ENCODE measurements around the gene LZTR1.

The LZTR1 gene

DNA sequence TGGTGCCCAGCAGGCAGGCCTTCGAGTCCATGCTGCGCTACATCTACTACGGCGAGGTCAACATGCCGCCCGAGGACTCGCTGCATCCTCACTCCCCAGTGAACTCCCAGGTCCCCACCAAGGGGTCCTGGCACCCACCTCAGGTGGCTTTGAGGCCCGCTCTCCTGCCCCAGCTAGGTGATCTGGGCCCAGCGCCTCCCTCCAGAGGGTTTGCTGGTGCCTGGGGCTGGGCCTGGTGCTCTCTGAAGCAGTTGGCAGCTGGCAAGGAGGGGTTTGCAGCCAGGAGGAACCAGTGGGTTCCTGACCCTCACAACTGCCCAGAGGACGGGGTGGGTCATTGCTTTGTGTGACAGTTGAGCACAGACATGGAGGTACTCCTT is 13.9 kb downstream of the LZTR1 start:
- H3K27ac ChIP-seq (ENCODE audit: low read depth, low read length): no peak overlapping the region
- H3K14ac ChIP-seq (ENCODE audit: low read length): no peak overlapping the region
- WGBS (ENCODE audit: extremely low coverage, insufficient coverage, insufficient read length): no CpG with 5 or more reads among the region's 10 CpGs
- no peak overlapping the region for H3K4ac ChIP-seq (ENCODE audit: low read depth, low read length)
- H3K4me1 ChIP-seq (ENCODE audit: control insufficient read depth in 1 of 2, insufficient read depth in 2 of 2, low read length in 2 of 2): peaks cover 6 to 12% of the 10 kb centered on the region in 2 experiments
- no peak overlapping the region for H2BK120ac ChIP-seq (ENCODE audit: insufficient read depth, low read length, poor library complexity)
- peaks cover 81 to 85% of the 10 kb centered on the region in 2 experiments for H3K36me3 ChIP-seq (ENCODE audit: control insufficient read depth in 1 of 2, insufficient read depth in 2 of 2, low read length in 2 of 2)
- no peak overlapping the region for H3K4me2 ChIP-seq (ENCODE audit: low read length)
- no peak overlapping the region for H4K91ac ChIP-seq (ENCODE audit: low read depth, low read length)
- H3K79me2 ChIP-seq (ENCODE audit: control insufficient read depth, insufficient read depth, low read length, poor library complexity): peaks cover 2% of the 10 kb centered on the region
- no peaks in the 10 kb centered on the region for H3K27me3 ChIP-seq (ENCODE audit: insufficient read depth, low read length)
- no peak overlapping the region for H3K23ac ChIP-seq (ENCODE audit: low read length)
- H3K9ac ChIP-seq (ENCODE audit: low read length): no peak overlapping the region
- H2BK12ac ChIP-seq (ENCODE audit: low read length): no peak overlapping the region
- H2BK5ac ChIP-seq (ENCODE audit: low read depth, low read length, poor library complexity): no peak overlapping the region
- DNase-seq: no peak
- H2AFZ ChIP-seq (ENCODE audit: insufficient read depth, low read length, poor library complexity): no peak overlapping the region
- no peak overlapping the region for H3K4me3 ChIP-seq (ENCODE audit: low read depth, low read length)
- H4K8ac ChIP-seq (ENCODE audit: low read depth, low read length): no peak overlapping the region
- no peak overlapping the region for H4K12ac ChIP-seq (ENCODE audit: low read depth, low read length)
- no peak overlapping the region for H3K18ac ChIP-seq (ENCODE audit: low read length)
- no peak overlapping the region for H2AK5ac ChIP-seq (ENCODE audit: low read length)
- H3K9me3 ChIP-seq (ENCODE audit: insufficient read depth, low read depth, low read length): peaks cover 2% of the 10 kb centered on the region
- H3K79me1 ChIP-seq (ENCODE audit: low read length): peaks cover under 1% of the 10 kb centered on the region

DNA sequence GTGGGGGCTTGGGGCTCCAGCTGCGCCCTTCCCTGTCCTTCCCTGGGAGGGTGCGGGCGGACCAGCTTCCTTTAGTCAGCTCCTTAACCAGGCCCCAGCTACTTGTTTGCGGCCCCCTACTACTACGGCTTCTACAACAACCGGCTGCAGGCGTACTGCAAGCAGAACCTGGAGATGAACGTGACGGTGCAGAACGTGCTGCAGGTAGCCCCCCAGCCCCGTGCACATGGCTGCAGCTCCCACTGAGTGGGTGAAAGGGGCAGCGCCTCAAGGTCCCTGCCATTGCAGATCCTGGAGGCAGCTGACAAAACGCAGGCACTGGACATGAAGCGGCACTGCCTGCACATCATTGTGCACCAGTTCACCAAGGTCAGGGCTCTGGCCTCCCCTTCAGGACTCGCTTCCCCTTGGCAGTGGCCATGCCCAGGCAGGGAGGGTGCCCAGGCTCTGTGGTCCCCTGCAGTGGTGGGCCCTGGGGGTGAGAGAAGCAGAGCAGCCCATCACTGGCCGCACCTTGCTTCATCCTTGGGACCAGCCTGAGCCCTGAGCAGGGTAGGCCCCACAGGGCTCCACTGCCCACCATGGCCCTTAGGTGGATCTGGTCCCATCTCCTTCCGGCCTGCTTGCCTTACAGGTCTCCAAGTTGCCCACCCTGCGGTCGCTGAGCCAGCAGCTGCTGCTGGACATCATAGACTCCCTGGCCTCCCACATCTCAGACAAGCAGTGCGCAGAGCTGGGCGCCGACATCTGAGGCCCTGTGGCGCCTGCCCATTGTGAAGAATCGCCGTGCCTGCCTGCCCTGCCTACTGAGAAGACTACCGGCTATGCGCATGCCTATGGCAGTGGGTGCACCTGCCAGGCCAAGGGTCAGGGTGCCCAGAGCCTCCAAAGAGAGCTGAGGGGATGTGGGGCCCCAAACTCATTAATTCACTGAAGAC is 14.8 kb downstream of the LZTR1 start:
- peaks cover 73 to 77% of the 10 kb centered on the region in 2 experiments for H3K36me3 ChIP-seq (ENCODE audit: control insufficient read depth in 1 of 2, insufficient read depth in 2 of 2, low read length in 2 of 2)
- no peak overlapping the region for H3K18ac ChIP-seq (ENCODE audit: low read length)
- no peak overlapping the region for H3K23ac ChIP-seq (ENCODE audit: low read length)
- H2BK12ac ChIP-seq (ENCODE audit: low read length): no peak overlapping the region
- H3K4me1 ChIP-seq (ENCODE audit: control insufficient read depth in 1 of 2, insufficient read depth in 2 of 2, low read length in 2 of 2): peaks cover 9 to 16% of the 10 kb centered on the region in 2 experiments
- H2BK120ac ChIP-seq (ENCODE audit: insufficient read depth, low read length, poor library complexity): no peak overlapping the region
- no peak overlapping the region for H3K14ac ChIP-seq (ENCODE audit: low read length)
- no peak overlapping the region for H4K91ac ChIP-seq (ENCODE audit: low read depth, low read length)
- no peak overlapping the region for H3K27ac ChIP-seq (ENCODE audit: low read depth, low read length)
- DNase-seq: no peak
- peaks cover 8% of the 10 kb centered on the region for H3K79me1 ChIP-seq (ENCODE audit: low read length)
- H4K8ac ChIP-seq (ENCODE audit: low read depth, low read length): no peak overlapping the region
- H4K12ac ChIP-seq (ENCODE audit: low read depth, low read length): no peak overlapping the region
- peaks cover 2% of the 10 kb centered on the region for H3K9me3 ChIP-seq (ENCODE audit: insufficient read depth, low read depth, low read length)
- H2BK5ac ChIP-seq (ENCODE audit: low read depth, low read length, poor library complexity): no peak overlapping the region
- H3K4ac ChIP-seq (ENCODE audit: low read depth, low read length): no peak overlapping the region
- peaks cover 9% of the 10 kb centered on the region for H3K79me2 ChIP-seq (ENCODE audit: control insufficient read depth, insufficient read depth, low read length, poor library complexity)
- no peak overlapping the region for H2AK5ac ChIP-seq (ENCODE audit: low read length)
- H3K27me3 ChIP-seq (ENCODE audit: insufficient read depth, low read length): no peaks in the 10 kb centered on the region
- H2AFZ ChIP-seq (ENCODE audit: insufficient read depth, low read length, poor library complexity): no peak overlapping the region
- no peak overlapping the region for H3K4me2 ChIP-seq (ENCODE audit: low read length)
- no peak overlapping the region for H3K9ac ChIP-seq (ENCODE audit: low read length)
- H3K4me3 ChIP-seq (ENCODE audit: low read depth, low read length): no peak overlapping the region
- no CpG with 5 or more reads among the region's 27 CpGs for WGBS (ENCODE audit: extremely low coverage, insufficient coverage, insufficient read length)

DNA sequence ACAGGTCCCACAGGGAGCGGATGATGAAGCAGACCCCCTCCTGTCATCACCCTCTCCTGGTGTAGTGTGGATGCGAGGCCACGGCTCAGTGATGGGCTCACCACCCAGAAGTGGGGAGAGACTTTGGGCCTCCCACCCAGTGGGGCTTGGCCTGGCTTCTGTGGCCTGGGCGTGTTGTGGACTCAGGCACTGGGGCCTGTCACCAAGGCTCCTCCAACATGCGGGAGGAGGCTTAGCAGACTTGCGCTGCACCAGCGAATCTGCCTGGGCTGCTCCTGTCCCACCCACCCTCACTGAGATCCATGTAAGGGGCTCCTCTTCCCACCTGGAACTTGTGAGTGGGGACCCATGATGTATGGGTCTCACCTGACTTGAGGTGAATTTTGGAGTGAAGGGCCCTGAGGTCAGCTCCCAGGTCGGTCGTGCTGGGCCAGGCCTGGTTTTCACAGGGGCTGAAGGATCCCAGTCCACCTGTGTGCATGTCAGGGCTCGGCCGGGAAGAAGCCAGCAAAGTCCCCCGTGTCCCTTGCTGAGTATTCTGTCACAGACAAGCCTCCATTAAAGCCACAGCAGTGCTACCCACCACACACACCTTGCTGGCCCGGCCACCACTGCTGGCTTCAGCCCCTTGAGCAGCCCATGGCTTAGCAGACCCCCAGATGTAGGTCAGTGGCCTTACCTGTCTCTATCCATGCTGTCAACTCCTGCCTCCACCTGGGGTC is 15.6 kb downstream of the LZTR1 start:
- no peak overlapping the region for H3K14ac ChIP-seq (ENCODE audit: low read length)
- H2BK12ac ChIP-seq (ENCODE audit: low read length): no peak overlapping the region

DNA sequence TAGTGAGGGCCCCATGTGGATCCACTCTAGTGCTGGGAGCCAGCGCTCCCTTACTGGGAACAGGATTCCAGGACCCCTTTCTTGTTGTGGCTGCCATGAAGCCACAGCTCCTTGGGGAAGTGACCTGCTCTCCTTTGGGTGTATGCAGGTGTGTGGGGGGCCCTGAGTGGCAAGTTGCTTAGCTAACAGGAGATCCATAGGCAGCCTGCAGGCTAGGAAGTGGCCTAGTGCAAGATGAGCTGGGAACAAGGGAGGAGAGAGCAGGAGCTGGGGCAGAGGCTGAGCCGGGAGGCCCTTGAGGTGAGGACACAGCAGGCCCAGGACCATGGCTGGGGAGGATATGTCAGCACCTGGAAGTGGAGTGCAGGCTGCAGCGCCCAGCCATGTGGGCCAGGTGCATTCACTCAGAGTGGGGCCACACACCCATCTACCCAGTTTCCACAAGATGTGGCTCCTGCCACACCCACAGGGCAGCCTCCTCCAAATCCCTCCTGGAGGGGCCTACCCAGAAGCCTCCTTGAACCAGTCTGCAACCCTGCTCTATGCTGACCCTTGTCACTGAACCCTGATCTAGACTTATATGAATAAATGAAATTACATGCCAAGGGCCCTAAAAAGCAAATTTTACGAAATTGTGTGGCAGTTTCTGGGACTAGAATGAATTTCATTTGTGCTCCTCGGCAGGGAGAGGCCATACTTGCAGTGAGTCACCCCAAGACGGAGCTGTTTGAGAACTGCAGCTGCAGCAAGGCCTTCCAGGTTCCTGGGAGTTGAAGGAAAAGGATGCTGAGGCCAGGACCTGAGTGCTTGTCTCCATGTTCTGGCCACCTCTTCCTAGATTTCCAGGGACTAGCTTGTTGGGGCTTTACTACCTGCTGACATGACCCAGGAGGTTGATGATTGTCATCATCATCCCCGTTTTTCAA is 16.6 kb downstream of the LZTR1 start:
- Histone ChIP-seq H3K9me3 (ENCODE audit: insufficient read depth, low read depth, low read length) (no peaks in the 10 kb centered on the region), H3K79me2 (ENCODE audit: control insufficient read depth, insufficient read depth, low read length, poor library complexity) (peaks cover 15% of the 10 kb centered on the region), H3K4ac (ENCODE audit: low read depth, low read length) (no peak overlapping the region), H4K8ac (ENCODE audit: low read depth, low read length) (no peak overlapping the region), H3K18ac (ENCODE audit: low read length) (no peak overlapping the region), H3K23ac (ENCODE audit: low read length) (no peak overlapping the region), H3K4me1 (ENCODE audit: control insufficient read depth in 1 of 2, insufficient read depth in 2 of 2, low read length in 2 of 2) (peaks cover 14 to 20% of the 10 kb centered on the region in 2 experiments), H3K27me3 (ENCODE audit: insufficient read depth, low read length) (no peaks in the 10 kb centered on the region), H4K12ac (ENCODE audit: low read depth, low read length) (no peak overlapping the region), H4K91ac (ENCODE audit: low read depth, low read length) (no peak overlapping the region), H3K4me2 (ENCODE audit: low read length) (no peak overlapping the region), H3K79me1 (ENCODE audit: low read length) (peaks cover 17% of the 10 kb centered on the region), H2AFZ (ENCODE audit: insufficient read depth, low read length, poor library complexity) (no peak overlapping the region), H3K36me3 (ENCODE audit: control insufficient read depth in 1 of 2, insufficient read depth in 2 of 2, low read length in 2 of 2) (peaks cover 55 to 59% of the 10 kb centered on the region in 2 experiments), H2BK120ac (ENCODE audit: insufficient read depth, low read length, poor library complexity) (no peak overlapping the region), H2BK12ac (ENCODE audit: low read length) (no peak overlapping the region), H3K9ac (ENCODE audit: low read length) (no peak overlapping the region), H2BK5ac (ENCODE audit: low read depth, low read length, poor library complexity) (no peak overlapping the region), H2AK5ac (ENCODE audit: low read length) (no peak overlapping the region), H3K27ac (ENCODE audit: low read depth, low read length) (no peak overlapping the region), H3K4me3 (ENCODE audit: low read depth, low read length) (no peak overlapping the region), H3K14ac (ENCODE audit: low read length) (no peak overlapping the region)
- no CpG with 5 or more reads among the region's 7 CpGs for WGBS (ENCODE audit: extremely low coverage, insufficient coverage, insufficient read length)
- DNase-seq: no peak

More for the DNA sequence above, 15.6 kb downstream of the LZTR1 start:
- Histone ChIP-seq H3K4ac (ENCODE audit: low read depth, low read length) (no peak overlapping the region), H4K8ac (ENCODE audit: low read depth, low read length) (no peak overlapping the region), H3K4me2 (ENCODE audit: low read length) (no peak overlapping the region), H2BK5ac (ENCODE audit: low read depth, low read length, poor library complexity) (no peak overlapping the region), H2BK120ac (ENCODE audit: insufficient read depth, low read length, poor library complexity) (no peak overlapping the region), H3K4me3 (ENCODE audit: low read depth, low read length) (no peak overlapping the region), H3K79me2 (ENCODE audit: control insufficient read depth, insufficient read depth, low read length, poor library complexity) (peaks cover 12% of the 10 kb centered on the region), H3K36me3 (ENCODE audit: control insufficient read depth in 1 of 2, insufficient read depth in 2 of 2, low read length in 2 of 2) (peaks cover 64 to 68% of the 10 kb centered on the region in 2 experiments), H3K4me1 (ENCODE audit: control insufficient read depth in 1 of 2, insufficient read depth in 2 of 2, low read length in 2 of 2) (peaks cover 10 to 17% of the 10 kb centered on the region in 2 experiments), H4K91ac (ENCODE audit: low read depth, low read length) (no peak overlapping the region), H3K27me3 (ENCODE audit: insufficient read depth, low read length) (no peaks in the 10 kb centered on the region), H3K18ac (ENCODE audit: low read length) (no peak overlapping the region), H2AFZ (ENCODE audit: insufficient read depth, low read length, poor library complexity) (no peak overlapping the region), H4K12ac (ENCODE audit: low read depth, low read length) (no peak overlapping the region), H2AK5ac (ENCODE audit: low read length) (no peak overlapping the region), H3K27ac (ENCODE audit: low read depth, low read length) (no peak overlapping the region), H3K9me3 (ENCODE audit: insufficient read depth, low read depth, low read length) (no peaks in the 10 kb centered on the region), H3K79me1 (ENCODE audit: low read length) (peaks cover 14% of the 10 kb centered on the region), H3K9ac (ENCODE audit: low read length) (no peak overlapping the region), H3K23ac (ENCODE audit: low read length) (no peak overlapping the region)
- no CpG with 5 or more reads among the region's 13 CpGs for WGBS (ENCODE audit: extremely low coverage, insufficient coverage, insufficient read length)
- no peak for DNase-seq
